Peyer's patch (tissue), 4 donors: ENCODE data around the gene MYLK.

ENCODE experiments used
- POLR2A ChIP-seq, 2 donors: fragments of 450-650 bp; IDR thresholded peaks; one replicate each; pipeline ENCODE4 v1.5.1; 2017; ENCODE audit warnings: antibody characterized with exemption in 2 of 2, mild to moderate bottlenecking in 2 of 2, moderate library complexity in 2 of 2
- TF ChIP-seq, protein P1 (sequence below), 6 experiments: fragments of 450-650 bp in 4 of 6; fragments of 200-600 bp in 2 of 6; sonication (generic) in 1 of 6; IDR thresholded peaks; one replicate each; pipeline ENCODE4 v1.5.1; 2017 to 2019; ENCODE audit warnings: antibody characterized with exemption in 6 of 6, mild to moderate bottlenecking in 3 of 6, moderate library complexity in 1 of 6

DNA sequence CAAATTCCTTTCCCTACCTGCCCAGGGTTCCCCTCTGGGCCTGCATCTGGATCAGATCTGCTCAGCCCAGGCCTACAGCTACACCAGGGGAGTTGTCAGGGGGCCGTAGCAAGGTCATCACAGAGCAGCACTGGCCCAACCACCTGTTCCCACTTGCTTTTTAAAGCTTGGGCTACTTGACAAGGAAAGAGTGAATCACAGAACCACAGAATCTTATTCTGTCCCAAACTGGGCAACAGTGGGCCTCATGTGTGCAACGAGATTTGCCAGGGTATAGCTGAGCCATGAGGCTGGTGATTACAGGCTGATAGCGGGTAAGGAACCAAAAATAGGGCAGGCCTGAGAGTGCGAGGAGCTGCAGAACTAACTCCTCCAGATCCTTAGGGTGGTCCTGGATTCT, 66.7 kb downstream of the MYLK start:
- TF ChIP-seq POLR2A (IDR thresholded peaks at IDR 0.05), result no peak
- TF ChIP-seq, protein P1, sequence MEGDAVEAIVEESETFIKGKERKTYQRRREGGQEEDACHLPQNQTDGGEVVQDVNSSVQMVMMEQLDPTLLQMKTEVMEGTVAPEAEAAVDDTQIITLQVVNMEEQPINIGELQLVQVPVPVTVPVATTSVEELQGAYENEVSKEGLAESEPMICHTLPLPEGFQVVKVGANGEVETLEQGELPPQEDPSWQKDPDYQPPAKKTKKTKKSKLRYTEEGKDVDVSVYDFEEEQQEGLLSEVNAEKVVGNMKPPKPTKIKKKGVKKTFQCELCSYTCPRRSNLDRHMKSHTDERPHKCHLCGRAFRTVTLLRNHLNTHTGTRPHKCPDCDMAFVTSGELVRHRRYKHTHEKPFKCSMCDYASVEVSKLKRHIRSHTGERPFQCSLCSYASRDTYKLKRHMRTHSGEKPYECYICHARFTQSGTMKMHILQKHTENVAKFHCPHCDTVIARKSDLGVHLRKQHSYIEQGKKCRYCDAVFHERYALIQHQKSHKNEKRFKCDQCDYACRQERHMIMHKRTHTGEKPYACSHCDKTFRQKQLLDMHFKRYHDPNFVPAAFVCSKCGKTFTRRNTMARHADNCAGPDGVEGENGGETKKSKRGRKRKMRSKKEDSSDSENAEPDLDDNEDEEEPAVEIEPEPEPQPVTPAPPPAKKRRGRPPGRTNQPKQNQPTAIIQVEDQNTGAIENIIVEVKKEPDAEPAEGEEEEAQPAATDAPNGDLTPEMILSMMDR (IDR thresholded peaks at IDR 0.05), result no peak
